GM19035 (cell line): ENCODE measurements around the gene FYB1.

Experiments used
- ATAC-seq: cut with Tn5 transposase; IDR thresholded peaks from one replicate; pipeline ENCODE4 v1.9.1; 2021; ENCODE audit not compliant: unreplicated experiment

Gene FYB1

GRCh38 chr5:39130716-39131115 is 88.6 kb downstream of the FYB1 start:
- ATAC-seq: no peak

- ATAC-seq: no peak
These were observed 97.4 kb downstream of the FYB1 start for GRCh38 chr5:39121922-39122321.

GRCh38 chr5:39121315-39121714 is 98.0 kb downstream of the FYB1 start:
- ATAC-seq: no peak

- ATAC-seq: no peak
These were observed 99.3 kb downstream of the FYB1 start for GRCh38 chr5:39120052-39120420.

GRCh38 chr5:39119404-39120051 is 99.8 kb downstream of the FYB1 start:
- no peak for ATAC-seq

GRCh38 chr5:39118638-39119037 is 100.7 kb downstream of the FYB1 start:
- no peak for ATAC-seq

GRCh38 chr5:39117401-39117800 is 102.0 kb downstream of the FYB1 start:
- ATAC-seq: no peak

- ATAC-seq: no peak
These were observed 102.8 kb downstream of the FYB1 start for GRCh38 chr5:39116344-39117170.

GRCh38 chr5:39115644-39116343 is 103.6 kb downstream of the FYB1 start:
- no peak for ATAC-seq

- no peak for ATAC-seq
These were observed 105.2 kb downstream of the FYB1 start for GRCh38 chr5:39114155-39114554.

GRCh38 chr5:39113354-39113953 is 105.9 kb downstream of the FYB1 start:
- no peak for ATAC-seq

GRCh38 chr5:39109606-39110005 is 109.8 kb downstream of the FYB1 start:
- no peak for ATAC-seq

GRCh38 chr5:39108987-39109386 is 110.4 kb downstream of the FYB1 start:
- no peak for ATAC-seq

- no peak for ATAC-seq
These were observed 112.0 kb downstream of the FYB1 start for GRCh38 chr5:39107350-39107749.

- no peak for ATAC-seq
These were observed 113.0 kb downstream of the FYB1 start for GRCh38 chr5:39106322-39106721.

- no peak for ATAC-seq
These were observed 115.1 kb downstream of the FYB1 start for GRCh38 chr5:39104221-39104620.

- no peak for ATAC-seq
These were observed 116.6 kb downstream of the FYB1 start for GRCh38 chr5:39102684-39103155.

GRCh38 chr5:39100851-39101396 is 118.4 kb downstream of the FYB1 start:
- ATAC-seq: no peak

GRCh38 chr5:39100301-39100850 is 119.0 kb downstream of the FYB1 start:
- no peak for ATAC-seq

GRCh38 chr5:39099831-39100230 is 119.5 kb downstream of the FYB1 start:
- ATAC-seq: no peak

GRCh38 chr5:39093352-39093751 is 126.0 kb downstream of the FYB1 start:
- ATAC-seq: no peak
